Gastroesophageal sphincter (tissue), 4 donors: ENCODE measurements around the gene TBC1D8. TPM values are rescaled to one million over a fixed set of nuclear protein-coding genes. Genes with fewer than 3 reads are reported as not detected.

Source experiments
- ATAC-seq: fragments of 150-250 bp; one replicate; pipeline ENCODE4 v1.9.1; 2016; ENCODE audit warnings: mild to moderate bottlenecking, moderate library complexity
- H3K27ac ChIP-seq, 4 donors: fragments of 200-600 bp; sonication (generic) in 3 of 4; 1 replicate in 3 of 4; 2 replicates in 1 of 4; pipeline ENCODE4 v1.5.1; 2016 to 2019
- H3K27me3 ChIP-seq: fragments of 200-600 bp; sonication (generic); one replicate; pipeline ENCODE4 v1.5.1; 2019
- H3K36me3 ChIP-seq, 2 donors: fragments of 200-600 bp; sonication (generic); one replicate each; pipeline ENCODE4 v1.5.1; 2019; ENCODE audit warnings: control low read depth in 1 of 2
- H3K4me1 ChIP-seq, 3 donors: fragments of 200-600 bp; sonication (generic); 1 replicate in 2 of 3; 2 replicates in 1 of 3; pipeline ENCODE4 v1.5.1; 2016 to 2019; ENCODE audit warnings: control low read depth in 2 of 3
- H3K4me3 ChIP-seq, 2 donors: fragments of 200-600 bp; sonication (generic); one replicate each; pipeline ENCODE4 v1.5.1; 2019; ENCODE audit warnings: mild to moderate bottlenecking in 1 of 2, moderate library complexity in 1 of 2
- H3K9me3 ChIP-seq, 3 donors: fragments of 200-600 bp; sonication (generic); one replicate each; pipeline ENCODE4 v1.5.1; 2017 to 2019; ENCODE audit warnings: control low read depth in 2 of 3
- CTCF ChIP-seq, 4 experiments: fragments of 200-600 bp in 2 of 4; fragments of 450-650 bp in 2 of 4; sonication (generic) in 1 of 4; IDR thresholded peaks; one replicate each; pipeline ENCODE4 v1.5.1; 2017 to 2019; ENCODE audit warnings: antibody characterized with exemption in 4 of 4, mild to moderate bottlenecking in 2 of 4, moderate library complexity in 2 of 4
- EP300 ChIP-seq: sonication (generic); formaldehyde crosslinking; IDR thresholded peaks from one replicate; pipeline ENCODE4 v1.6.1; 2017; ENCODE audit warnings: antibody characterized with exemption, mild to moderate bottlenecking
- POLR2A ChIP-seq, 2 donors: fragments of 450-650 bp; IDR thresholded peaks; one replicate each; pipeline ENCODE4 v1.6.1; 2017; ENCODE audit warnings: antibody characterized with exemption in 2 of 2, mild to moderate bottlenecking in 2 of 2, moderate library complexity in 1 of 2
- POLR2AphosphoS5 ChIP-seq: sonication (generic); formaldehyde crosslinking; IDR thresholded peaks from one replicate; pipeline ENCODE4 v1.6.1; 2017; ENCODE audit warnings: antibody characterized with exemption
- WGBS, 2 donors: methylation state at CpG; one replicate each; pipeline ENCODE4 v1.1.5; 2018; ENCODE audit warnings: low coverage in 1 of 2; 5-methylcytosine and 5-hydroxymethylcytosine counted together
- small RNA-seq, 4 donors: library from RNA; depleted of rRNA; stranded (forward); fragments of <200 nt; gene quantifications; one replicate each; pipeline ENCODE3, GENCODE V24; 2016
- total RNA-seq, 4 donors: library from RNA; depleted of rRNA; stranded (reverse); fragments of >200 nt; gene quantifications; one replicate each; pipeline ENCODE4 v1.1.0, GENCODE V29; 2016

The TBC1D8 gene
- total RNA-seq, 4 donors from 2014 or later: 14.9 to 45.5 (median 32.6) TPM

GRCh38 chr2:100959225-100959880 is 191.8 kb downstream of the TBC1D8 start:
- no peak for TF ChIP-seq POLR2AphosphoS5
- no peak for TF ChIP-seq CTCF (IDR thresholded peaks at IDR 0.05)
- no peak for TF ChIP-seq EP300
- TF ChIP-seq POLR2A (IDR thresholded peaks at IDR 0.05): no peak
- H3K4me3 ChIP-seq: no peak overlapping the region
- peaks cover 0 to 9% of the 10 kb centered on the region in 2 donors for H3K36me3 ChIP-seq
- H3K4me1 ChIP-seq: peaks cover 0 to 27% (median 10%) of the 10 kb centered on the region in 3 donors
- no peaks in the 10 kb centered on the region for H3K27me3 ChIP-seq
- H3K27ac ChIP-seq: no peak overlapping the region
- no peaks in the 10 kb centered on the region for H3K9me3 ChIP-seq
- WGBS, 2 donors: 45 to 49% methylated on average over 5 to 6 of the region's 6 CpGs
- no peak for ATAC-seq

- Histone ChIP-seq H3K9me3 (no peaks in the 10 kb centered on the region), H3K27ac (peak overlapping the region in 3 of 4 donors; percentile 24 to 41 (median 40)), H3K4me1 (peaks cover 0 to 27% (median 10%) of the 10 kb centered on the region in 3 donors), H3K4me3 (no peak overlapping the region), H3K36me3 (peaks cover 0 to 4% of the 10 kb centered on the region in 2 donors), H3K27me3 (no peaks in the 10 kb centered on the region)
- ATAC-seq: peak; percentile 85
- TF ChIP-seq POLR2AphosphoS5: peak; percentile 79
- no peak for TF ChIP-seq CTCF (IDR thresholded peaks at IDR 0.05)
- WGBS, 2 donors: 34 to 36% methylated on average over 2 to 15 of the region's 16 CpGs
Measured at GRCh38 chr2:100957996-100958653, 193.1 kb downstream of the TBC1D8 start.

Small RNAs within 50 kb of the gene (small RNA-seq; reads per million reads assigned to genes)
- 0 reads per million in 4 donors for gene BBIP1P1

Other genes starting within 250 kb of the TBC1D8 start
- 1,000 to 10,000 TPM in 3 of 4 donors, 100 to 1,000 TPM in 1; 715 to 2,331 (median 1,488) TPM for gene RPL31, start 149.1 kb downstream of the TBC1D8 start, total RNA-seq
- 10 to 100 TPM; 26.8 to 36.7 (median 27.8) TPM for gene CNOT11, start 101.5 kb upstream of the TBC1D8 start, total RNA-seq
- 10 to 100 TPM; 29.0 to 78.6 (median 44.4) TPM for gene RNF149, start 157.3 kb upstream of the TBC1D8 start, total RNA-seq
- gene CREG2, start 236.1 kb upstream of the TBC1D8 start, total RNA-seq: under 1 TPM in 2 of 4 donors, not detected in 2; 0.04 to 0.54 TPM